HG02840 (cell line): ENCODE data around the gene UBP1.
"Not testable (repeated sequence)": the region's sequence is repeated elsewhere in the genome, so short reads cannot be mapped to it uniquely, and the experiment has no call there.

Source experiments
- ATAC-seq: cut with Tn5 transposase; IDR thresholded peaks from one replicate; pipeline ENCODE4 v1.9.1; 2021; ENCODE audit warnings: mild to moderate bottlenecking, moderate library complexity, moderate number of reproducible peaks; ENCODE audit not compliant: unreplicated experiment, low FRiP score

UBP1 gene

GRCh38 chr3:33437556-33438283 is 2.5 kb downstream of the UBP1 start:
- ATAC-seq = no peak

- no peak for ATAC-seq
Measured at GRCh38 chr3:33433843-33434242, 6.4 kb downstream of the UBP1 start.

GRCh38 chr3:33430571-33430970 is 9.6 kb downstream of the UBP1 start:
- no peak for ATAC-seq

- no peak for ATAC-seq
Measured at GRCh38 chr3:33430061-33430460, 10.1 kb downstream of the UBP1 start.

- not testable (repeated sequence) for ATAC-seq
Measured at GRCh38 chr3:33429306-33429705, 10.9 kb downstream of the UBP1 start.

GRCh38 chr3:33428734-33429133 is 11.5 kb downstream of the UBP1 start:
- no peak for ATAC-seq

GRCh38 chr3:33426630-33427317 is 13.4 kb downstream of the UBP1 start:
- no peak for ATAC-seq

GRCh38 chr3:33426068-33426467 is 14.1 kb downstream of the UBP1 start:
- ATAC-seq = no peak

- ATAC-seq = no peak
Measured at GRCh38 chr3:33425453-33425852, 14.8 kb downstream of the UBP1 start.

GRCh38 chr3:33424606-33425452 is 15.4 kb downstream of the UBP1 start:
- ATAC-seq = no peak

- no peak for ATAC-seq
Measured at GRCh38 chr3:33420966-33421365, 19.2 kb downstream of the UBP1 start.

GRCh38 chr3:33419948-33420347 is 20.3 kb downstream of the UBP1 start:
- no peak for ATAC-seq

GRCh38 chr3:33417066-33417673 is 23.0 kb downstream of the UBP1 start:
- ATAC-seq = no peak

GRCh38 chr3:33410816-33411215 is 29.4 kb downstream of the UBP1 start:
- not testable (repeated sequence) for ATAC-seq

GRCh38 chr3:33403756-33404155 is 36.4 kb downstream of the UBP1 start:
- no peak for ATAC-seq

- ATAC-seq = no peak
Measured at GRCh38 chr3:33402936-33403335, 37.3 kb downstream of the UBP1 start.

- ATAC-seq = no peak
Measured at GRCh38 chr3:33401781-33402180, 38.4 kb downstream of the UBP1 start.

GRCh38 chr3:33398410-33398809 is 41.8 kb downstream of the UBP1 start:
- no peak for ATAC-seq

GRCh38 chr3:33395900-33396299 is 44.3 kb downstream of the UBP1 start:
- no peak for ATAC-seq

GRCh38 chr3:33394403-33395054 is 45.7 kb downstream of the UBP1 start:
- no peak for ATAC-seq
